Activated T-helper 1 cell treated with anti-CD3 and anti-CD28 coated beads, Interleukin-12 subunit alpha, Interleukin-12 subunit beta, Interleukin-2, Interleukin-4 antibody, amounts not matched to agents 30 ng/mL and 10 ng/mL and 1 ng/mL, durations not matched to agents 14 hours and 24 hours and 36 hours (primary cell): ENCODE measurements around the gene MAP3K6. TPM values are rescaled to one million over a fixed set of nuclear protein-coding genes. Genes with fewer than 3 reads are reported as not detected.
A peak's percentile ranks its signal among the peaks of the same experiment; 100 is the strongest.

Experiments used
- DNase-seq: peaks from one replicate; pipeline ENCODE4 v3.0.0; 2021; ENCODE audit warnings: low spot score
- H3K27ac Mint-ChIP-seq: one replicate; pipeline ENCODE4 v1.8.0; 2021; ENCODE audit warnings: mild to moderate bottlenecking, mixed read lengths
- H3K27me3 Mint-ChIP-seq: one replicate; pipeline ENCODE4 v1.8.0; 2022; ENCODE audit warnings: mild to moderate bottlenecking, moderate library complexity, mixed read lengths; ENCODE audit not compliant: insufficient read depth
- H3K36me3 Mint-ChIP-seq: one replicate; pipeline ENCODE4 v1.8.0; 2021; ENCODE audit warnings: low read depth, mixed read lengths
- H3K4me1 Mint-ChIP-seq: one replicate; pipeline ENCODE4 v1.8.0; 2021; ENCODE audit warnings: low read depth, mixed read lengths
- H3K4me3 Mint-ChIP-seq: one replicate; pipeline ENCODE4 v1.8.0; 2021; ENCODE audit warnings: mild to moderate bottlenecking, moderate library complexity, mixed read lengths
- H3K9me3 Mint-ChIP-seq: one replicate; pipeline ENCODE4 v1.8.0; 2021; ENCODE audit warnings: mixed read lengths
- intact Hi-C: fragments of 100-400 bp; cut with micrococcal nuclease; formaldehyde crosslinking; loops from one replicate; pipeline ENCODE4 v1.15.1; 2024
- total RNA-seq: library from RNA; stranded (reverse); gene quantifications from 2 replicates; pipeline ENCODE4 v1.2.3, GENCODE V29; 2022

The MAP3K6 gene
- total RNA-seq, 1 donor from 2014 or later = 11.2 TPM

DNA sequence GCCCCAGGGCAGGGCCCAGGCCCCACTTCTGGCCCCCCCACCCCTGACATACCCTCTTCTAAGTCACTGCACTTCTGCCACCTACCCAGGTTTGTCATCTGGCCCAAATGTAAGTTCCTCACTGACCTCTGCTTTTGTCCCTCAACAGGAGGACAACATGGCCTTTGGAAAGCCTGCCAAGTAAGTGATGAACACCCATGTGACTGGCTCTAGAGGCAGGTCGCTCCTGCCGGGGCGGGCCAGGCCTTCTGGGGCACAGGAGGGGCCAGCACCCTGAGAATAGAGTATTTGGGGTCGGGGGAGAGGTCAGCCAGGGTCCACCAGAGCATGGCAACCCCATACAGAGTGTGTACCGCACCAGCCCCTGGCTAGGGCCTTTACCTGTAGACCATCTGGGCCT is 34.8 kb downstream of the MAP3K6 start:
- Mint-ChIP-seq H3K27me3 (no peaks in the 10 kb centered on the region), H3K4me3 (no peak overlapping the region), H3K27ac (no peak overlapping the region), H3K9me3 (no peaks in the 10 kb centered on the region), H3K36me3 (peaks cover 30% of the 10 kb centered on the region), H3K4me1 (peaks cover 22% of the 10 kb centered on the region)
- intact Hi-C loops = loop anchor here (1.0 kb wide), 1 partner anchor 56 kb away; no protein-coding TSS in a partner anchor
- no peak for DNase-seq

GRCh38 chr1:27331426-27331825 is 35.3 kb downstream of the MAP3K6 start:
- intact Hi-C loops = no loop called here
- no peak for DNase-seq
- peaks cover 26% of the 10 kb centered on the region for H3K36me3 Mint-ChIP-seq
- H3K27me3 Mint-ChIP-seq = no peaks in the 10 kb centered on the region
- no peaks in the 10 kb centered on the region for H3K9me3 Mint-ChIP-seq
- H3K27ac Mint-ChIP-seq = no peak overlapping the region
- no peak overlapping the region for H3K4me3 Mint-ChIP-seq
- H3K4me1 Mint-ChIP-seq = peaks cover 22% of the 10 kb centered on the region

GRCh38 chr1:27330786-27331185 is 36.0 kb downstream of the MAP3K6 start:
- intact Hi-C loops = no loop called here
- H3K4me3 Mint-ChIP-seq = no peak overlapping the region
- DNase-seq = no peak
- no peaks in the 10 kb centered on the region for H3K27me3 Mint-ChIP-seq
- H3K36me3 Mint-ChIP-seq = peaks cover 24% of the 10 kb centered on the region
- no peak overlapping the region for H3K27ac Mint-ChIP-seq
- no peaks in the 10 kb centered on the region for H3K9me3 Mint-ChIP-seq
- H3K4me1 Mint-ChIP-seq = peaks cover 22% of the 10 kb centered on the region

DNA sequence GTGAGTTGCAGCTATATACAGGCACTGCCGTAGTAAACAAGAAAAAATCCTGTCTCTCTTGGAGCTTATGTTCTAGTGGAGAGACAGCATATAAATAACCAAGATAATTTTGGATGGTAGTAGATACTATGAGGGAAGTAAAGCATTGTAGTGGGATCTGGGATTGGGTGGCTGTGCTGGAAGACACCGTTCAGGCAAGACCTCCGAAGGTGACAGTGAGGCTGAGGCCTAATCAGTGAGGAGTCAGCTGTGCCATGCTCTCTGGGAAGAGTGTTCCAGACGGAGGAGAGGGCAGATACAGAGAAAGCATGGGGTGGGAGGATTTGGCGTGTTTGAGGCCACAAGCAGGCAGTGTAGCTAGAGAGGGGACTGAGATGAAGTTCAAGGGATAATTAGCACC is 38.8 kb downstream of the MAP3K6 start:
- no peak for DNase-seq
- no peak overlapping the region for H3K4me3 Mint-ChIP-seq
- no peak overlapping the region for H3K27ac Mint-ChIP-seq
- H3K36me3 Mint-ChIP-seq = peaks cover 25% of the 10 kb centered on the region
- H3K27me3 Mint-ChIP-seq = no peaks in the 10 kb centered on the region
- no peaks in the 10 kb centered on the region for H3K9me3 Mint-ChIP-seq
- H3K4me1 Mint-ChIP-seq = peaks cover 44% of the 10 kb centered on the region
- intact Hi-C loops = no loop called here

DNA sequence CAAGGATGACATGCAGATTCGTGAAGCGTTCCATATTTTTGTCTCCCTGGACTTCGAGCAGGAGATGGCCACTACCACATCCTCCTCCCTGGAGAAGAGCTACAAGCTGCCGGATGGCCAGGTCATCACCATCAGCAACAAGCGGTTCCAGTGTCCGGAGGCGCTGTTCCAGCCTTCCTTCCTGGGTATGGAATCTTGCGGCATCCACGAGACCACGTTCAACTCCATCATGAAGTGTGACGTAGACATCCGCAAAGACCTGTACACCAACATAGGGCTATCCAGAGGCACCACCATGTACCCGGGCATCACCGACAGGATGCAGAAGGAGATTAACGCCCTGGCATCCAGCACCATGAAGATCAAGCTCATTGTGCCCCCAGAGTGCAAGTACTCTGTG is 41.5 kb downstream of the MAP3K6 start:
- intact Hi-C loops = no loop called here
- H3K4me1 Mint-ChIP-seq = peaks cover 39% of the 10 kb centered on the region
- DNase-seq = no peak
- H3K36me3 Mint-ChIP-seq = peaks cover 19% of the 10 kb centered on the region
- no peaks in the 10 kb centered on the region for H3K9me3 Mint-ChIP-seq
- no peak overlapping the region for H3K27ac Mint-ChIP-seq
- no peak overlapping the region for H3K4me3 Mint-ChIP-seq
- no peaks in the 10 kb centered on the region for H3K27me3 Mint-ChIP-seq

DNA sequence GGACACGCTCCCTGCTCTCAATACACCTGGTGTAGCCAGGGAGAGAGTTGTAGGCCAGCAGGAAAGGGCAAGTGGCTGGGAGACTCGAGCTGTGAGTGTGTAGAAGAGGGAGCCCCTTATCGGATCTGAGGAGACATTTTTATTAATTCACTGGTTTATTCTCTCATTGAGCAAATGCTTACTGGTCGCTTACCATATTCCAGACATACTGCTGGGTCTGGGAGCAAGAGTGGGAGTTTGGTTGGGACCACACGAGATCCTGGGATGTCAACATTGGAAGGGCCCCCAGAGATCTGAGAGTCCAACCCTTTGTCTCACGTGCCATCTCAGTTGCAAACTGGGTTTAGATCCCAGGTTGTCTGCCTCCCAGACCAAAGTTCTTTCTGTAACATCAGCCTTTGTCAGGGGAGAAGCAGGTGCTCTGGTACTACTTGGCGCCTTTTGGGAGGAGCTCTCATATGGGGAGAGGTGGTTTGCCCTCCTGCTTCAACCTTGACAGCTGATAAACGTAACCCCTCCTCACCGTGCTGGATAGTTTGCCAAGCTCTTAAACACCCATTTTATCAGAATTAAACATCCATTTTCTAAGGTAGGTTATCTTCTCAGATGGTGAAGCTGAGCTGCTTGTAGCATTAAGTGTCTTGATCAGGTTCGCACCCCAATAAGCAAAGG is 44.1 kb downstream of the MAP3K6 start:
- no peak for DNase-seq
- Mint-ChIP-seq H3K36me3 (peaks cover 19% of the 10 kb centered on the region), H3K27me3 (no peaks in the 10 kb centered on the region), H3K4me3 (peak overlapping the region; percentile 97), H3K4me1 (peaks cover 33% of the 10 kb centered on the region), H3K27ac (peak overlapping the region; percentile 90), H3K9me3 (no peaks in the 10 kb centered on the region)
- intact Hi-C loops = loop anchor here (1.0 kb wide), 9 partner anchors 19 to 451 kb away; partner anchors contain the start of genes AHDC1, GPR3, SLC9A1 and STX12

- H3K36me3 Mint-ChIP-seq = peaks cover 19% of the 10 kb centered on the region
- H3K27ac Mint-ChIP-seq = peak within 1 kb of the TSS; percentile 90
Observed at GRCh38 chr1:27321813-27322568, 44.8 kb downstream of the MAP3K6 start, which contains the start of gene TMEM222. Gene TMEM222, plus strand, starts transcription at chr1:27322163. Its CDS starts 35 bp downstream, at chr1:27322198.

DNA sequence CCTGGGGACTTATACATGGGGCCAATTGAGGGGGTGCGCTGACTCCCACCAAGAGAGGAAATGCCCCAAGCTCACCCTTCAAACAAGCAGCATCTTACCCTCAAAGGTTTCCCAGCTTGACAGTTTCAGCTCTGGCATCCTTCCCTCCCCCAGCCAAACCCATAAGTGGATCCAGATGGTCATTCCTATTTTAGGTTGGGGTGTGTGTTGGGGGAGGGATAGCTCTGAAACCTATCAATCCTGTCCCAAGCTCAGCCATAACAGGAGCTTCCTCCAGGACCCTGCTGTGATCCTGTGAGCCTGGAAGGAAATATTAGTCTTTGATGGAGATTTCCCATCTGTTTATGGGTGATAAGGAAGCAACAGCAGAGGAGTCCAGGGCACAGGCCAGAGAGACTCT is 48.2 kb downstream of the MAP3K6 start:
- no peaks in the 10 kb centered on the region for H3K27me3 Mint-ChIP-seq
- intact Hi-C loops = no loop called here
- no peak overlapping the region for H3K27ac Mint-ChIP-seq
- DNase-seq = no peak
- H3K9me3 Mint-ChIP-seq = no peaks in the 10 kb centered on the region
- peaks cover 13% of the 10 kb centered on the region for H3K4me1 Mint-ChIP-seq
- H3K36me3 Mint-ChIP-seq = peaks cover 3% of the 10 kb centered on the region
- H3K4me3 Mint-ChIP-seq = no peak overlapping the region

More at GRCh38 chr1:27321813-27322568, 44.8 kb downstream of the MAP3K6 start, which contains the start of gene TMEM222:
- Mint-ChIP-seq H3K27me3 (no peaks in the 10 kb centered on the region), H3K4me1 (peaks cover 33% of the 10 kb centered on the region), H3K9me3 (no peaks in the 10 kb centered on the region), H3K4me3 (peak within 1 kb of the TSS; percentile 97)
- peak; percentile 98 for DNase-seq
- intact Hi-C loops = loop anchor here (1.0 kb wide), 9 partner anchors 19 to 451 kb away; partner anchors contain the start of genes AHDC1, GPR3, SLC9A1 and STX12

- intact Hi-C loops = no loop called here
- no peaks in the 10 kb centered on the region for H3K9me3 Mint-ChIP-seq
- H3K4me3 Mint-ChIP-seq = no peak overlapping the region
- peaks cover 8% of the 10 kb centered on the region for H3K4me1 Mint-ChIP-seq
- no peak for DNase-seq
- no peak overlapping the region for H3K27ac Mint-ChIP-seq
- H3K36me3 Mint-ChIP-seq = peaks cover 3% of the 10 kb centered on the region
- H3K27me3 Mint-ChIP-seq = no peaks in the 10 kb centered on the region
Observed at GRCh38 chr1:27318136-27318535, 48.6 kb downstream of the MAP3K6 start.

GRCh38 chr1:27316860-27317259 is 49.9 kb downstream of the MAP3K6 start:
- no peak for DNase-seq
- H3K4me1 Mint-ChIP-seq = peaks cover 4% of the 10 kb centered on the region
- H3K27me3 Mint-ChIP-seq = peaks cover 3% of the 10 kb centered on the region
- no peak overlapping the region for H3K27ac Mint-ChIP-seq
- H3K9me3 Mint-ChIP-seq = no peaks in the 10 kb centered on the region
- H3K4me3 Mint-ChIP-seq = no peak overlapping the region
- H3K36me3 Mint-ChIP-seq = no peaks in the 10 kb centered on the region
- intact Hi-C loops = no loop called here

DNA sequence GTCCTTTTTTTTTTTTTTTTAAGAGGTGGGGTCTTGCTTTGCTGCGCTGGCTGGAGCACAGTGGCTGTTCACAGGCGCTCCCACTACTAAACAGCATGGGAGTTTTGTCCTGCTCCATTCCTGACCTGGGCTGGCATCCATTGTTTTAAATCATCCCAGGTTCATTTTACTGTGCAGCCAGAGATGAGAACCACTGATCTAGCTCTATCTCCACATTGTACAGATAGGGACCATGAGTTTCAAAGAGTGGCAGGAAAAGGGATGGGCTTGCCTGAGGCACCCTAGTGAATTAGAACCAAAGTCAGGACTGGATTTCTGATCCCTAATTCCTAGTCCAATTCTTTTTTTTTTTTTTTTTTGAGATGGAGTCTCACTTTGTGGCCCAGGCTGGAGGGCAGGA is 52.0 kb downstream of the MAP3K6 start:
- no peak for DNase-seq
- H3K36me3 Mint-ChIP-seq = no peaks in the 10 kb centered on the region
- no peak overlapping the region for H3K4me3 Mint-ChIP-seq
- H3K27me3 Mint-ChIP-seq = peaks cover 3% of the 10 kb centered on the region
- intact Hi-C loops = no loop called here
- no peaks in the 10 kb centered on the region for H3K4me1 Mint-ChIP-seq
- no peaks in the 10 kb centered on the region for H3K9me3 Mint-ChIP-seq
- no peak overlapping the region for H3K27ac Mint-ChIP-seq

- intact Hi-C loops = no loop called here
- DNase-seq = no peak
- Mint-ChIP-seq H3K27me3 (peaks cover 3% of the 10 kb centered on the region), H3K9me3 (no peaks in the 10 kb centered on the region), H3K4me1 (no peaks in the 10 kb centered on the region), H3K4me3 (no peak overlapping the region), H3K27ac (no peak overlapping the region), H3K36me3 (no peaks in the 10 kb centered on the region)
Observed at GRCh38 chr1:27314169-27314568, 52.6 kb downstream of the MAP3K6 start.
